ENCODE measurements around the gene SLC12A6. TPM values are rescaled to one million over a fixed set of nuclear protein-coding genes. Genes with fewer than 3 reads are reported as not detected.
A peak's percentile ranks its signal among the peaks of the same experiment; 100 is the strongest.

Gene SLC12A6
- total and polyA plus RNA-seq, 2 of the 13 experiments (the other 11 are each of a cell fraction or from before 2014, with no cell fraction given) = 15.2 to 30.1 TPM

- TF ChIP-seq, protein P1, sequence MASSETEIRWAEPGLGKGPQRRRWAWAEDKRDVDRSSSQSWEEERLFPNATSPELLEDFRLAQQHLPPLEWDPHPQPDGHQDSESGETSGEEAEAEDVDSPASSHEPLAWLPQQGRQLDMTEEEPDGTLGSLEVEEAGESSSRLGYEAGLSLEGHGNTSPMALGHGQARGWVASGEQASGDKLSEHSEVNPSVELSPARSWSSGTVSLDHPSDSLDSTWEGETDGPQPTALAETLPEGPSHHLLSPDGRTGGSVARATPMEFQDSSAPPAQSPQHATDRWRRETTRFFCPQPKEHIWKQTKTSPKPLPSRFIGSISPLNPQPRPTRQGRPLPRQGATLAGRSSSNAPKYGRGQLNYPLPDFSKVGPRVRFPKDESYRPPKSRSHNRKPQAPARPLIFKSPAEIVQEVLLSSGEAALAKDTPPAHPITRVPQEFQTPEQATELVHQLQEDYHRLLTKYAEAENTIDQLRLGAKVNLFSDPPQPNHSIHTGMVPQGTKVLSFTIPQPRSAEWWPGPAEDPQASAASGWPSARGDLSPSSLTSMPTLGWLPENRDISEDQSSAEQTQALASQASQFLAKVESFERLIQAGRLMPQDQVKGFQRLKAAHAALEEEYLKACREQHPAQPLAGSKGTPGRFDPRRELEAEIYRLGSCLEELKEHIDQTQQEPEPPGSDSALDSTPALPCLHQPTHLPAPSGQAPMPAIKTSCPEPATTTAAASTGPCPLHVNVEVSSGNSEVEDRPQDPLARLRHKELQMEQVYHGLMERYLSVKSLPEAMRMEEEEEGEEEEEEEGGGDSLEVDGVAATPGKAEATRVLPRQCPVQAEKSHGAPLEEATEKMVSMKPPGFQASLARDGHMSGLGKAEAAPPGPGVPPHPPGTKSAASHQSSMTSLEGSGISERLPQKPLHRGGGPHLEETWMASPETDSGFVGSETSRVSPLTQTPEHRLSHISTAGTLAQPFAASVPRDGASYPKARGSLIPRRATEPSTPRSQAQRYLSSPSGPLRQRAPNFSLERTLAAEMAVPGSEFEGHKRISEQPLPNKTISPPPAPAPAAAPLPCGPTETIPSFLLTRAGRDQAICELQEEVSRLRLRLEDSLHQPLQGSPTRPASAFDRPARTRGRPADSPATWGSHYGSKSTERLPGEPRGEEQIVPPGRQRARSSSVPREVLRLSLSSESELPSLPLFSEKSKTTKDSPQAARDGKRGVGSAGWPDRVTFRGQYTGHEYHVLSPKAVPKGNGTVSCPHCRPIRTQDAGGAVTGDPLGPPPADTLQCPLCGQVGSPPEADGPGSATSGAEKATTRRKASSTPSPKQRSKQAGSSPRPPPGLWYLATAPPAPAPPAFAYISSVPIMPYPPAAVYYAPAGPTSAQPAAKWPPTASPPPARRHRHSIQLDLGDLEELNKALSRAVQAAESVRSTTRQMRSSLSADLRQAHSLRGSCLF (CRISPR knock-in tag; IDR thresholded peaks at IDR 0.05; ENCODE audit: borderline replicate concordance) = no peak
- TF ChIP-seq ZNF607 (CRISPR knock-in tag; IDR thresholded peaks at IDR 0.05; ENCODE audit: borderline replicate concordance) = no peak
- peak; percentile 14; the same call in 1 of the 2 replicates for TF ChIP-seq CREB1 (IDR thresholded peaks at IDR 0.05)
- no peak for TF ChIP-seq CREB1 (CRISPR knock-in tag; IDR thresholded peaks at IDR 0.05)
- no peak for TF ChIP-seq ZNF713 (CRISPR knock-in tag; IDR thresholded peaks at IDR 0.05)
- no peak for TF ChIP-seq RARA (CRISPR knock-in tag; IDR thresholded peaks at IDR 0.05)
- TF ChIP-seq GABPB1 (CRISPR knock-in tag; IDR thresholded peaks at IDR 0.05) = peak; percentile 79
- TF ChIP-seq ZNF34 (CRISPR knock-in tag; IDR thresholded peaks at IDR 0.05; ENCODE audit: borderline replicate concordance) = no peak
- no peak for TF ChIP-seq SP1 (IDR thresholded peaks at IDR 0.05)
- TF ChIP-seq SP1 (CRISPR knock-in tag; IDR thresholded peaks at IDR 0.05) = peak; percentile 53; the same call in 1 of the 2 replicates
- TF ChIP-seq FOXK1 (CRISPR knock-in tag; IDR thresholded peaks at IDR 0.05; ENCODE audit: borderline replicate concordance, low read depth) = peak; percentile 64
- peak; percentile 49; the same call in 1 of the 3 replicates for TF ChIP-seq MXI1 (IDR thresholded peaks at IDR 0.05; ENCODE audit: borderline replicate concordance, low read depth, low read length)
- TF ChIP-seq ZSCAN31 (CRISPR knock-in tag; IDR thresholded peaks at IDR 0.05; ENCODE audit: low read depth) = 0 out of 2 replicates have a peak, but pooled peaks have one; percentile 55
- TF ChIP-seq SPEN (CRISPR knock-in tag; IDR thresholded peaks at IDR 0.05; ENCODE audit: low read depth) = peak; percentile 40
- TF ChIP-seq, protein P2, sequence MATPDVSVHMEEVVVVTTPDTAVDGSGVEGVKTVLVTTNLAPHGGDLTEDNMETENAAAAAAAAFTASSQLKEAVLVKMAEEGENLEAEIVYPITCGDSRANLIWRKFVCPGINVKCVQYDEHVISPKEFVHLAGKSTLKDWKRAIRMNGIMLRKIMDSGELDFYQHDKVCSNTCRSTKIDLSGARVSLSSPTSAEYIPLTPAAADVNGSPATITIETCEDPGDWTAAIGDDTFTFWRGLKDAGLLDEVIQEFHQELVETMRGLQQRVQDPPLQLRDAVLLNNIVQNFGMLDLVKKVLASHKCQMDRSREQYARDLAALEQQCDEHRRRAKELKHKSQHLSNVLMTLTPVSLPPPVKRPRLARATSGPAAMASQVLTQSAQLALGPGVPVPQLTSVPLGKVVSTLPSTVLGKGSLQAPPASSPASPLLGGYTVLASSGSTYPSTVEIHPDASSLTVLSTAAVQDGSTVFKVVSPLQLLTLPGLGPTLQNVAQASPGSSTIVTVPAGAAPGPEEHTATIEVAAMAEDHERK (CRISPR knock-in tag; IDR thresholded peaks at IDR 0.05; ENCODE audit: low read depth) = peak; percentile 42; the same call in 1 of the 2 replicates
- no peak for TF ChIP-seq ELF1 (CRISPR knock-in tag; IDR thresholded peaks at IDR 0.05)
- peak; percentile 74 for TF ChIP-seq ZNF652 (CRISPR knock-in tag; IDR thresholded peaks at IDR 0.05; ENCODE audit: borderline replicate concordance, low read depth)
- TF ChIP-seq ZNF30 (CRISPR knock-in tag; IDR thresholded peaks at IDR 0.05) = no peak
- no peak for TF ChIP-seq RXRA (CRISPR knock-in tag; IDR thresholded peaks at IDR 0.05)
- peak; percentile 48; the same call in 1 of the 2 replicates for TF ChIP-seq KMT2B (CRISPR knock-in tag; IDR thresholded peaks at IDR 0.05)
- no peak for TF ChIP-seq TBX3 (IDR thresholded peaks at IDR 0.05; ENCODE audit: borderline replicate concordance)
- TF ChIP-seq ZBTB26 (CRISPR knock-in tag; IDR thresholded peaks at IDR 0.05; ENCODE audit: borderline replicate concordance) = no peak
- TF ChIP-seq KLF11 (CRISPR knock-in tag; IDR thresholded peaks at IDR 0.05) = no peak
- TF ChIP-seq NRL (CRISPR knock-in tag; IDR thresholded peaks at IDR 0.05; ENCODE audit: borderline replicate concordance) = no peak
These were observed at the start of gene SLC12A6 (continued) for GRCh38 chr15:34337557-34338306.

Measured in HepG2 (cell line).